GM23248 (cell line): ENCODE results near the gene BCAP31. TPM values are rescaled to one million over a fixed set of nuclear protein-coding genes. Genes with fewer than 3 reads are reported as not detected.

Experiments used
- DNase-seq: peaks from one replicate; pipeline ENCODE4 v3.0.0-alpha.2; 2015
- H2AFZ ChIP-seq: fragments of 200-600 bp; sonication (generic); 2 replicates; pipeline ENCODE4 v1.6.1; 2016; ENCODE audit warnings: antibody characterized with exemption
- H3F3A ChIP-seq: fragments of 200-600 bp; sonication (generic); 2 replicates; pipeline ENCODE4 v1.6.1; 2016; ENCODE audit warnings: mild to moderate bottlenecking, antibody characterized with exemption, mixed run types; ENCODE audit not compliant: insufficient read depth
- H3K27ac ChIP-seq: fragments of 200-600 bp; sonication (generic); 2 replicates; pipeline ENCODE4 v1.5.1; 2016; ENCODE audit warnings: mild to moderate bottlenecking
- H3K27me3 ChIP-seq: fragments of 200-600 bp; sonication (generic); replicated peaks from 2 replicates; pipeline ENCODE4 v1.6.1; 2016; ENCODE audit warnings: mild to moderate bottlenecking; ENCODE audit not compliant: insufficient read depth
- H3K36me3 ChIP-seq: fragments of 200-600 bp; sonication (generic); 2 replicates; pipeline ENCODE4 v1.6.1; 2016; ENCODE audit warnings: low read depth, mild to moderate bottlenecking
- H3K4me1 ChIP-seq: fragments of 200-600 bp; sonication (generic); 2 replicates; pipeline ENCODE4 v1.6.1; 2016; ENCODE audit warnings: mild to moderate bottlenecking; ENCODE audit not compliant: insufficient read depth
- H3K4me2 ChIP-seq: fragments of 200-600 bp; sonication (generic); one replicate; pipeline ENCODE4 v1.6.1; 2016; ENCODE audit warnings: mild to moderate bottlenecking; ENCODE audit not compliant: unreplicated experiment
- H3K4me3 ChIP-seq: fragments of 200-600 bp; sonication (generic); 2 replicates; pipeline ENCODE4 v1.5.1; 2016; ENCODE audit warnings: mild to moderate bottlenecking
- H3K79me2 ChIP-seq: fragments of 200-600 bp; sonication (generic); 2 replicates; pipeline ENCODE4 v1.6.1; 2016; ENCODE audit warnings: mild to moderate bottlenecking; ENCODE audit not compliant: insufficient read depth
- H3K9ac ChIP-seq: fragments of 200-600 bp; sonication (generic); 2 replicates; pipeline ENCODE4 v1.6.1; 2016; ENCODE audit warnings: mild to moderate bottlenecking
- H3K9me2 ChIP-seq: fragments of 200-600 bp; sonication (generic); 2 replicates; pipeline ENCODE4 v1.6.1; 2016; ENCODE audit warnings: mixed run types, mild to moderate bottlenecking, moderate library complexity; ENCODE audit not compliant: insufficient read depth
- H3K9me3 ChIP-seq: fragments of 200-600 bp; sonication (generic); one replicate; pipeline ENCODE4 v1.6.1; 2017; ENCODE audit warnings: low read depth
- H4K20me1 ChIP-seq: fragments of 200-600 bp; sonication (generic); 2 replicates; pipeline ENCODE4 v1.6.0; 2016; ENCODE audit not compliant: insufficient read depth
- EZH2 ChIP-seq: fragments of 200-600 bp; sonication (generic); IDR thresholded peaks from 2 replicates; pipeline ENCODE4 v1.6.1; 2018; ENCODE audit warnings: antibody characterized with exemption, mild to moderate bottlenecking; ENCODE audit not compliant: insufficient read depth, poor library complexity, severe bottlenecking
- EZH2phosphoT487 ChIP-seq: fragments of 200-600 bp; sonication (generic); IDR thresholded peaks from 2 replicates; pipeline ENCODE4 v1.6.1; 2018; ENCODE audit warnings: antibody characterized with exemption, moderate library complexity, mild to moderate bottlenecking, low read depth; ENCODE audit not compliant: insufficient read depth
- WGBS, 2 experiments: methylation state at CpG; one replicate each; pipeline ENCODE4 v1.1.6; 2015 to 2017; ENCODE audit warnings: low lambda C conversion rate in 2 of 2, low coverage in 1 of 2; ENCODE audit errors: missing lambda C conversion rate in 2 of 2; 5-methylcytosine and 5-hydroxymethylcytosine counted together
- in situ Hi-C: fragments of 300-500 bp; cut with MboI; formaldehyde crosslinking; loops from 2 replicates; pipeline ENCODE4 v1.15.0; 2020
- polyA plus RNA-seq: library from polyadenylated mRNA; unstranded; fragments of >200 nt; fragmentation: Nextera tagmentation; extraction: Ambion mirVana; gene quantifications from 2 replicates; pipeline ENCODE4 v1.2.1, GENCODE V29; 2016
- total RNA-seq: library from RNA; depleted of rRNA; stranded (reverse); fragments of >200 nt; shearing (Covaris generic); gene quantifications from 2 replicates; pipeline ENCODE4 v1.2.3, GENCODE V29; 2014

The BCAP31 gene
- total and polyA plus RNA-seq, 2 experiments from 2014 or later: 180 to 317 TPM

DNA sequence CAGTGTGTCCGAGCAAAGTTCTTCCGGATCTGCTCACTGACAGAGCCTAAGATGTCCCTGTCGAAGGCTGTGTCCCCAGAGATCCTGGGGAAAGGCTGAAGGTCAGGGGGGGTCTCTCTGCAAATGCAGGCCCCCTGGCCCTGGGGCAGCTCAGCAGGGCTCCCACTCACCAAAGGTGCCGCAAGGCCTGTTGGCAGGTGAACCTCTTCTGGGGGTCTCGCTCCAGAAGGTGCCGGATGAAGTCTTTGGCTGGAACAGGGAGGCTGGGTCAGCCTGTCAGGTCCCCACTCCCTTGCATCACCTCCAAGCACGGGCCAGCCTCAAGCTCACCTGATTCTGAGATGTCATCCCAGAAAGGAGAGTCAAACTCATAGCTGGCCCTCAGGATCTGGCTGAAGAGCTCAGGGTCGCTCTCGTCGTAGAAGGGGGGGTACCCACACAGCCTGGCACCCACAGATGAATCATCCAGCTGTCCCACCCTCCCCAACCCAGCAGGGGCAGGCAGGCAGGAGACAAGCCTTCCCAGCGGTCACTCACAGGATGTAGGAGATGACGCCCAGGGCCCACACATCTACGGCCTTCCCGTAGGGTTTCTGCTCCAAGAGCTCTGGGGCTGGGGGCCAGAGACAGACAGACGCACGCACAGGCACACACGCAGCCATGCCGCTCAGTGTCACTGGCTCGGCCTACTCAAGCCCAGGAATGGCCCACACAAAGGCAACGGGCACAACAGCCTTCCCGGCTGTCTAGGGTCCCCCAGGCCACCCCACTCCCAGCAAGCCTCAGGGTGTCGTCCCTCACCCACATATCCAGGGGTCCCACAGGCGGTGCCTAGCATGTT, 53.2 kb downstream of the BCAP31 start:
- H3K27ac ChIP-seq: no peak overlapping the region
- H3K9me3 ChIP-seq: no peaks in the 10 kb centered on the region
- H3K79me2 ChIP-seq: no peaks in the 10 kb centered on the region
- no peaks in the 10 kb centered on the region for H4K20me1 ChIP-seq
- 79 to 98% methylated on average over 8 to 16 of the region's 23 CpGs for WGBS, 2 experiments
- no peak overlapping the region for H2AFZ ChIP-seq
- no peak overlapping the region for H3K9ac ChIP-seq
- no peak overlapping the region for H3K4me3 ChIP-seq
- TF ChIP-seq EZH2phosphoT487: no peak
- TF ChIP-seq EZH2: no peak
- DNase-seq: no peak
- no peaks in the 10 kb centered on the region for H3K36me3 ChIP-seq
- H3K4me2 ChIP-seq: no peak overlapping the region
- no peaks in the 10 kb centered on the region for H3K4me1 ChIP-seq
- H3K27me3 ChIP-seq: no peaks in the 10 kb centered on the region
- in situ Hi-C loops: loop anchor here (10.0 to 25.0 kb wide), 2 partner anchors 116 to 709 kb away; no protein-coding TSS in a partner anchor
- H3K9me2 ChIP-seq: no peaks in the 10 kb centered on the region
- H3F3A ChIP-seq: no peaks in the 10 kb centered on the region

DNA sequence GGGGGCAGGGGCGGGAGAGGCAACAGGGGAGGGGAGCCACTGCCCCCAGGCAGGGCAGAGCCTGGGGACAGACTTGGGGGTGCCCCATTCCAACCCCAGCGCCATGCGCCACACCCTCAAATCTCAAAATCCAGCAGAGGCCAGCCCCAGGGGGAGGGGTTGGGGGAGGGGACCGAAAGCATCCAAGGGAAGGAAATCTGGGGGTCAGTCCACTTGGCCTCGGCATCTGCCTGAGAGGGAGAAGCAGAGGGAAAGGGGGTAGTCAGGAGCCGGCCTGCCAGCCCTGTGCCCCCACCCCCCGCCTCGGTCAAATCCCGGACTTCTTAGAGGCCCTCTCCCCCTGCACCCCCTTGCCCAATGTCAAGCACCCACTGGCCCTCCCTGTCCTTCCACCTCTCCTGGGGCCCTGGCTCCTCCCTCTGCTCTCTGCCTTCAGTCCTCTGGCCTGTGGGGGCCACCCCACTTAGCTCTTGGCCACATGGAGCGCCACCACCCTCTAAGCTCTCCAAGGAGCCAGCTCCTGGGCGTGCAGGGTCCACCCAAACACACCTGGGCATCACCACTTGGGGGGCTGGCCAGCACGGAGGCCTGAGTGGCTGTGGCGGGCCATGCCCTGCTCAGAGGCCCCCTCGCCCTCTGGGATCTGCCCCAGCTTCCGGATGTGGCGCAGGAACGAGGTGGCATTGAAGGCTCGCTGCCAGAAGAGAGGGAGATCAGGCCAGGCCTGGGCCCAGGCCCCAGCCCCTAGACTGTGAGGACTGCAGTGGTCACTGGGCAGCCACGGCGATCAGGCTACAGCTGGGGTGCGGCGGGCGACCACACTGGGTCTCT, 54.1 kb downstream of the BCAP31 start:
- TF ChIP-seq EZH2phosphoT487 (no peak), EZH2 (no peak)
- WGBS, 2 experiments: 78% methylated on average over 13 of the region's 23 CpGs; no CpG with 5 or more reads in 1 of the 2 experiments
- H4K20me1 ChIP-seq: no peaks in the 10 kb centered on the region
- H3K4me3 ChIP-seq: no peak overlapping the region
- no peak overlapping the region for H3K9ac ChIP-seq
- no peak overlapping the region for H3K4me2 ChIP-seq
- no peaks in the 10 kb centered on the region for H3K4me1 ChIP-seq
- H3F3A ChIP-seq: no peaks in the 10 kb centered on the region
- H3K79me2 ChIP-seq: no peaks in the 10 kb centered on the region
- no peak overlapping the region for H3K27ac ChIP-seq
- no peaks in the 10 kb centered on the region for H3K36me3 ChIP-seq
- H2AFZ ChIP-seq: no peak overlapping the region
- no peaks in the 10 kb centered on the region for H3K9me3 ChIP-seq
- no peaks in the 10 kb centered on the region for H3K9me2 ChIP-seq
- no peak for DNase-seq
- in situ Hi-C loops: loop anchor here (10.0 to 25.0 kb wide), 2 partner anchors 115 to 708 kb away; no protein-coding TSS in a partner anchor
- H3K27me3 ChIP-seq: no peaks in the 10 kb centered on the region

GRCh38 chrX:153669174-153669890, 54.9 kb downstream of the BCAP31 start:
- H3K9me3 ChIP-seq: no peaks in the 10 kb centered on the region
- no peaks in the 10 kb centered on the region for H3K36me3 ChIP-seq
- no peaks in the 10 kb centered on the region for H3K4me1 ChIP-seq
- H3K9ac ChIP-seq: no peak overlapping the region
- no peak for TF ChIP-seq EZH2
- TF ChIP-seq EZH2phosphoT487: no peak
- in situ Hi-C loops: loop anchor here (25.0 kb wide), 1 partner anchor 707 kb away; no protein-coding TSS in a partner anchor
- H3K4me2 ChIP-seq: no peak overlapping the region
- H3K27ac ChIP-seq: no peak overlapping the region
- no peaks in the 10 kb centered on the region for H3F3A ChIP-seq
- H3K4me3 ChIP-seq: no peak overlapping the region
- no peaks in the 10 kb centered on the region for H4K20me1 ChIP-seq
- WGBS, 2 experiments: 31 to 42% methylated on average over 4 to 13 of the region's 17 CpGs
- H3K9me2 ChIP-seq: no peaks in the 10 kb centered on the region
- peak; percentile 41 for DNase-seq
- H3K27me3 ChIP-seq: no peaks in the 10 kb centered on the region
- H2AFZ ChIP-seq: no peak overlapping the region
- no peaks in the 10 kb centered on the region for H3K79me2 ChIP-seq
